Activated CD4-positive, alpha-beta T cell treated with anti-CD3 and anti-CD28 coated beads, Interleukin-2, Interleukin-4, amounts not matched to agents 100 ng/mL and 50 ng/mL, durations not matched to agents 16 hours and 8 hours (primary cell): ENCODE data around the gene RAI1.
A peak's percentile ranks its signal among the peaks of the same experiment; 100 is the strongest.

Source experiments
- DNase-seq: peaks from one replicate; pipeline ENCODE4 v3.0.0-alpha.2; 2020; ENCODE audit warnings: low spot score

Gene RAI1

DNA sequence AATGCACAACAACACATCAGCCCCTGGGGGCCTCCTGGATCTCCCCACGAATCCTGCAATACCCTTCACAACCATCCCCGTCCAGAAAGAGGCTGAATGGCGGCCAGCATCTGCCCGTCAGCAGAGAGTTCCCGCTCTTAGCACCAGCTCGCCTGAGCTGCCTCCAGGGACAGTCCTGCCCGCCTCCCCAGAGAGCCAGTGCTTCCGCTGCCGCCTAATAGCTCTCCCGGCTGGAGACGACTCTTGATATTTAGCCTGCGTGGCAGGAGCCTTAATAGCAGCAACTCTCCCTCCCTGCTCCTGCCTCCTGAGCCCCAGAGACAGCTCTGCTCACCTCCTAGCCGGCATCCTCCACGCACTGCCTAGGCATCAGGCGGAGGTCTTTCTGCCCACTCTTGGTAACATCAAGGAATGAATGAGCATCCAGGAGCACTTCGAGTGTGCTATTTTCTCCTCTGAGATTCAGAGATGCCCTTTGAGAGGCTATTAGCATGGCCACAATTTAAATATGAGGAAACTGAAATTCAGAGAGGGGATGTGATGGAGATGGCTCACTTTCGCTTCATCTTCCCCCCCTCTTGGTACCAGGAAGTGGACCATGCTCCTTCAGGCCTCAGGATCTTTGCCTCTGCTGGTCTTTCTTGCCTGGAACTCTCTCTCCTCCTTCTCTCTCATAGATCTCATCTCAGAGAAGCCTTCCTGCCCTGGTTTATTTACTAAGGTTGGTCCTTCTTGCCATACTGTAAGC is 67.9 kb downstream of the RAI1 start:
- no peak for DNase-seq

DNA sequence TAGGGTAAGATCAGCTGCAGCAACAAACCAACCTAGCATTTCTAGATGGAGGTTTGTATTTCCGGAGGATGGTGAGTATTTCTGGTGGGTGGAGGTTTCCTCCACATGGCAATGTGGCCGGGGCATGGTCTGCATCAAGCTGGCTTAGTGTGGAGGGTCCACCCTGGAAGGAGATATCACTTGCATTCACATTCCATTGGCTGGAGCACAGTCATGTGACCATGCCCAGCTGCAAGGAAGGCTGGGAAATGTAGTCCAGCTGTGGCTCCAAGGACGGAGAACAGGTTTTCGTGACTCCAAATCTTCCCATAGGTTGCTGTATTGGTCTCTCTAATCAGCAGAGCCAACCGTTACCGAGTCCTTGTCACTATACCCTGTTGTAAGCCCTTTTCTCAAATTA is 68.7 kb downstream of the RAI1 start:
- DNase-seq: peak; percentile 74

DNA sequence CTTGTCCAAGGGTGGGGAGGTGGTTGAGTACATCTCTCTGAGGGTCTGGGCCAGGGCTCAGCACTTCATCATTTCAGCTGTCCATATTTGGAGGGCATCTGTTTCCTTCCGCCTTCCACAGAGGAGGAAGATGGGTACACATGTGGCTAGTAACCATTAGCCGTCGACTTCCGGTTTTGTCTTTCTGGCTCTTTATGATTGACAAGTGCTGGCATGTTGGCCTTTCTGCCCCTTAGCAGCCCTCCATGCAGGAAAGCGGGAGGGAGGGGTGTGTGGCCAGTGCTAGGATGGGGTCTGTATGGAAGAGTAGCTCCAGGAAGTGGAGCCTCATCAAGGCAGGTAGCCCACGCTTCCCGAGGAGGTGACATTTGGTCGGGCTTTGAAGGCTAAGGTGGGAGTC is 69.6 kb downstream of the RAI1 start:
- peak; percentile 64 for DNase-seq

DNA sequence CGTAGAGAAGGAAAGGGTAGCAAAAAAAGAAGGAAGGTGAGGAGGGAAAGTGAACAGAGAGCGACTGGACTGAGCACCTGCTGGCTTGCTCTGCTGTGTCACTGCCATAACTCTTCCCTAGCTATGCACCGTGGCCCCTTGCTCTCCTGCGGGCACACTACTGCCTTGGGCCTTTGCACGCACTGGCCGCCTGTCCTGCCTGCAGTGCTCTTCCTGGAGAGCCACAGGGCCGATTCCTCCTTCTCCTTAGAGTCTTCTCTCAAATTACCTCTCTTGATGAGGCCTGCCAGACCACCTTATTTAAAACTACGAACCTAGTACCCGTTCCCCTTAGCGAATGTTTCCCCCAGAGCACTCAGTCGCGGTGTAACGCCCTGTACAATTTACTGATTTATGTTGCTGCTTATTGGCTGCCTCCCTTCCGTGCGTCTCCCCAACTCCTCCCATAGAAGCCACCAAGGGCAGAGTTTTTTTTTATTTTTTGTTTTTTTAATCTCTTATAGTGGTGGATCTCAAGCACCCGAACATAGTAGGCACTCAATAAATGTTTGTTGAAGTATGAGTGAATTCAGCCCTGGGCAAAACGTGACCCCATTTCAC is 70.3 kb downstream of the RAI1 start:
- DNase-seq: peak; percentile 39

DNA sequence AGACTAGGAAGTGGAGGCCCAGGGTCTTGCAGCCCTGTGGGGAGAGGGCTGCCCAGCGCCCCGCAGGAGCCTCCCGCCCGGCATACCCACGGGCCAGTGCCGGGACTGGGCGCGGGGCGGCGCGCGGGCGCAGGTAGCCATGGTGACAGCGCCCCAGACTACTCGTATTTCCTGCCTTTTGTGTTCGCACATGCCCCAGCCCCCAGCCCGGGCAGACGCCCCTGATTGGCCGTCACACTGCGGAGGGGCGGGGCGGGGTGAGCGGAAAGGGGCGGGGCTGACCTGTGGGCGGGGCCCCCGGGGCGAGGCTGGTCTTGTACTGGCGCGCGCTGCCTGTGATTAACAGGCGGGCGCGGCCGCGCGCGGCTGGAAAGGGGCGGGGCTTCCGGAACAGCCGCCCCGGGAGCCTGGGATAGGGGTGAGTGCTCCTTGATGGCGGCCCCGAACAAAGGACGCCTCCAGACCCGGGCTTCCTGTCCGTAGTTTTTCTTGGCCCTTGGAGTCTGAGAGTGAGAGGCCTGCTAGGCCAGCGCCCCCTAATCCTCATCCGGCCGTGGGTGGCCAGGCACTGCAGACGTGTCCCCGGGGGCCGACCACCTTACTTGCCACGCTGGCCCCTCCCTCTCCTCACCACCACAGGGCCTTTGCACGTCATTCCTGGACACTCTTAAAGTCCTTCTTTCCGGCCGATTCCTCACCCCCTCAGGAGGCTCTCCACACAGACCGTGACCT is 71.0 kb downstream of the RAI1 start:
- peak; percentile 97 for DNase-seq

DNA sequence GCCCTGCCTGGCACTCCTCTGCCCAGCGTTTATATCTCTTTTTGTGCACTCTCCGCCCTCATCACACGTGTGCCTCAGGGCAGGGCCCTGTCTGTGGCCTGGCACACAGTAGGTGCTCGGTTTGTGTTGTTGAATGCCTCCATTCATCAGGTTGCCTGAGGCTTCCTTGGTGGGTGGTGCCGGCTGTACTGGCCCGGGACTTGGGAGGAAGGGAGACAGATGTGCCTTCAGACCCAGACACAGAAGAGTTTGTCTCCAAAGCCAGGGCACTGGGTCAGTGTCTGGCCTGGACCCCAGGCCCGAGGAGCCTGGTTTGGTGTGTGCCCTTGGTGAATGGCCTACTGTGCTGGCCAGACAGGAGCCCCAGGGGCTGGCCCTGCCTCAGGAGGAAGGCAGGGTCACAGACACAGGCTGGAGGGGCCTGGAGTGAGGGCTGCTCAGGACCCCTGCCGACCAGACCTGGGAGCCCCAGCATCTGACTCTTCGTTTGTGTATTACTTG is 71.6 kb downstream of the RAI1 start:
- peak; percentile 9 for DNase-seq

DNA sequence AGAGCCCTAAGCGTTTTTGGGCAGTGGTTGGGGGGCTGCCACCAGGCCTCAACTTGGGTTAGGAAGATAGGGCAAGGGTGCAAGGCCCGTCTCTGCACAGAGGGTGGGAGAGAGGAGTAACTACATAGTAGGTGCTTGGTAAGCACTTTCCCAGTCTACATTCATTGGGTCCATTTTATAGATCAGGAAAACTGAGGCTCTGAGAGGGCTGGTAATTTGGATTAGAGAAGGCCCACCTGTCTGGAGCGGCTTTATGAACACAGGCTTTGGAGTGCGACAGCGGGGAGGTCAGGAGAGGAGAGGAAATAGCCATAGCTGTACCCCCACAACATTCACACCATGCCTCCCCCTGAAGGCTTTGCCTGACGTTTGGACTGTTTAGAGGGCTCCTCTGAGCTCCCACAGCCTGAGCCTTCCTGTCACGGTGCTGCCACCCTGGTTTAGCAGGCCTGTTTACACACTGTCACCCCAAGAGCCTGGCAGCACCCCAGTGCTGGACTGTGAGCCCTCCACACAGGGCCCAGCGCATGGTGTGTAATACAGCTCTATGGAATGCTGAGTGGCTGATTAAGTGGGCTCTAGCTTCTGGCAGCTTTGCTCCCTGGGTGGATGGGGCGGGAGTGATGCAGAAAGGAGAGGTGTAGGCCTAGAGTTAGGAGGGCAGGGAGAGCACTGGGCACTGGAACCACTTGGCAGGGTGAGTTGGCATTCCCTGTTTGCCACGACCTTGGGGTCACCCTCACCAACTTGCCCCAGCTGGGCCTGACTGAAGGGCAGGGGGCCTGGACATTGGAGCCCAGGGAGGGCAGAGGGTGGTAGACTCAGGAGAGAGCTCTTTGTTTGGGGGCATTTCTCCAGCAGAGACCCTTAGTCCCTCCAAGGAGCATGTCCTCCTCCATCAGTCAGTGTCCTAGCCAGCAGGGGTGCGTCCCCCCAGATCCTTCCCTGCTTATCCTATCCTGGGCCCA is 73.7 kb downstream of the RAI1 start:
- DNase-seq: no peak

DNA sequence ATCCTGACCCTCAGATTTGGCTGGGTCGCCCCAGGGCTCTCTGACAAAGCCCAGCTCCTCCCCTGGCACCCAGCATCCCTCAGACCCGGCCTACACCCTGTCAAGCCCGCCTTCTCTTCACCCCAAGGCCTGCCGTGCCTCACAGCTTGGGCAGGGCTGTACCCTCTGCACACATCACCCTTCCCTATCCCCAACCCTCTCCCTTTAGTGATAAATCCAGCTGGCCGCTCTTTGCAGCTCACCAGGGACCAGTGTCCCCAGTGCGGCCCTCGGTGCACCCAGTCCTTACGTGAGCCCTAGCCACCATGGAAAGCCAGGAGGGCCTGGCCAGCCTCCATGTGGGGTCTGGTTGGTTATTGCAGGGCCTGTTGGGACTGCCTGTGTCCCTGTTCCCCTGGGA is 74.5 kb downstream of the RAI1 start:
- no peak for DNase-seq

DNA sequence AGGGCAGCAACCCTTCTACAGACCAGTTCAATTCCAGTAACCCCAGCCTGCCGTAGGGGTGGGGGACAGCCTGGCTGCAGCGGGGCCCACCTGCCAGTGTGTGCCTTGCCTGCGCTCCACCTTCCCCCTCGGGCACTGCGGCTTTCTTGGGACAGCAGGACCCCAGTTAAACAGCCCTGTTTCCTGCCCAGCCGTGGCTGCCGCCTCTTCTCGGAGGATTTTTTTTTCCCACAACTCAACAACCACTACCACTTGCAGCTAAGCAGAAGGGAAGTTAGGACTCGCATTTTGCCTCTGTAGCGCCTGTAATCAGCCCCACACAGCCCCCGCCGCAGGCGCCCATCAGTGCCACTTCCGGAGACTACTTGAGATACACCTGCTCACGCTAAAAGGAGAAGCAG is 76.1 kb downstream of the RAI1 start:
- no peak for DNase-seq

DNA sequence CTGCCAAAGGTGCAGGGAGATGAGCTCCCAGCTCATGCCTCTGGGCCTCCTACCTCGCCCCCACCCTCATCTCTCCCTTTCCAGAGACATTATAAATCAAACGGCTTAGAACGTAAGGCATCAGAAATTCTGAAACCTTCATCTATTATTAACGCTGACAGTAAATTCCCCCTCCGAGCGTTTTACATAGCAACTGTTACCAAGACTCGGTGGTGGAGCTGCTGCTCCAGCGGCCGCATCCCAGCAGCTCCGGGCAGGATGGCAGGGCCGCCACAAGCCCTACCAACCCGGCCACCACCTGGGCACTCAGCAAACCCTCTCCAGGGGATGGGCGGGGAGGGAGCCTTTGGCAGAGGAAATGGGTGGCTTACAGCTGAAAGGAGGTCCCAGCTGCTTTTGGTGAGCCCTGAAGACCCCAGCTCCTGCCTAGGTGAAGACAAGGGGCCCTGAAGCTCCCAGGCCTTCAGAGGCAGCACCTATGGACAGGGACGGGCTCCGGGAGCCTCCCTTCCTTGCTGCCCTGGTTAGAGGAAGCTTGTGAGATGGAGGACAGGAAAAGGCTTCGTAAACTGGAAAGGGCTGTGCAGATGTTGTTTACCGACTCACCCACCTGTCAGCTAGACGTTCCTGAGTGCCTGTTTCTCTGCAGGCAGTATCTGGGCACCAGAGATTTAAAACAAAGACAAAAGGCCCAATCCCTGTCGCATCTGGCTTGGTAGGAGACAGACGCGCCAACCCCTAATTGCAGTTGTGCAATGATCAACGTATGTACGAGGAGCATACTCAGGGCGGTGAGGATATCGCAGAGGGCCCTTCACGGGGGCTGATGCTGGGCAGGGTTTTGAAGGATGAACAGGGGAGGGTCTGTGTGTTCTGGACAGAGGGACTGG is 76.9 kb downstream of the RAI1 start:
- no peak for DNase-seq

DNA sequence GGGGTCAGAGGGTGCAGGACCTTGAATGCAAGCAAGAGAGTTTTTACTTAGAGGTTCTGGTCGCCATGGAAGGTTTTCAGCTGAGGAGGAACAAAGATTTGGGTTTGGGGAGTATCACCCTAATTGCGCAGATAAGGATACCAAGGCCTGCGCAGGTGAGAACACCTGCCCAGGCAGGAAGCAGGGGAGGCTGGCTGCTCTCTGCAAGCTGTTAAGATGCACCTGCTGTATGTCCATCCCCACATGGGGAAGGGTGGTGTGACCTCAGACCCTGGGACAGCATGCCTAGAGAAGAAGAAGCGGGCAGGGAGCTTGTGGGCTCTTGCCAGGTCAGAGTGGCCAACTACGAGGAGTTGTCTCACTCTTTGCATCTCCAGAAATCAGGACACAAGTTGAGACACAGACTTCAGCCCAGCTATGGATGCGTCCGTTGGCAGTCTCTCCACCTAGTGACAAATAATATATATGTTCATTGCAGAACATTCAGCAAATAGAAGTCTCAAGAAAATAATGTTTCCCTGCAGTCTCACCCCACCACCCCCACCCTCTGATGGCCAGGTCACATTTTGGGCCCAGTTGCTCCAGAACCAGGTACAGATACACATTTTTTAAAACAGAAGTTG is 77.8 kb downstream of the RAI1 start:
- DNase-seq: no peak

DNA sequence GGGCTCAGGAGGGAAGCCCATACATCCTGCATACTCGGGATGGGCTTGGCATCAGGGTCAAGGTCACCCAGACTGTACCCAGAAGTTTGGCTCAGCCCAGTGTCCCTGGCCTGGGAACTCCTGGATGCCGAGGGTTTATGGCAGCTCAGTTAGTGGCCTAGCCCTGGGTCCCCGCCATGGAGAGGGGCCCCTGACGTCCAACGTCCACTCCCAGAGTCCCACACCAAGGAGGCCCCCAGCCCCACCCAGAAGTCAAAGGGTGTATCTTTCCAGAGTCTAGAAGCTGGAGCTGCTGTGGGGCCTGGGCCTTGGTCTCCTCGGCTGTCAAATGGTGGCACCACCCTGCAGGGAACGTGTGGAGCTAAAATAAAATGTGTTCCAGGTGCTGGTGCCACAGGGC is 79.1 kb downstream of the RAI1 start:
- no peak for DNase-seq

DNA sequence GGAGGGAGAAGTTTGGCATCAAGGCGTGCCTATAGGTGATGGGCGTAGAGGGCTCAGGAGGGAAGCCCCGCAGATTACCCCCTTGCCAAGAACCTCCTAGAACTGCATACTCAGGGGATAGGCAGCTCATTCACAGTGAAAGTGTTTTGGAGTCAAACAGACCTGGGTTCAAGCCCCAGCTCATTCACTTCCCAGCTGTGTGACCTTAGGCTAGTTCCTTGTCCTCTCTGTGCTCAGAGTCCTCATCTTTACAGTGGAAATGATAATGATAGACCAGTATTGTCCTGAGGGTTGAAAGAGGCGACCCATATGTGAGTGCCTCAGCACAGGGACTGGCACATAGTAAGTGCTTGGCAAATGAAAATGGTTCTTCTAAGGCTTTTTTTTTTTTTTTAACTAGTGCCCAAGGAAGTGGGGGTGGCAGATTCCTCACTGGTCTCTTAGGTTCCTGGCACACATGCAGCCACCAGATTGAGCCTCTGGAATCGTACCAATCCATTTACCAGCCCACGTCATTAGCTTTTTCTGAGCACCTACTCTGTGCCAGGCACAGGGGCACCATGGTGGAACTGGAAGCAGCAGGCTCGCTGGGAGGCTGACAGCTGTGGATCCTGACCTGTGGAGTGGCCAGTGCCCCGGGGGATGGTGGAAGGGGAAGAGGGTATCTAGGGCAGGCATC is 79.8 kb downstream of the RAI1 start:
- DNase-seq: no peak

DNA sequence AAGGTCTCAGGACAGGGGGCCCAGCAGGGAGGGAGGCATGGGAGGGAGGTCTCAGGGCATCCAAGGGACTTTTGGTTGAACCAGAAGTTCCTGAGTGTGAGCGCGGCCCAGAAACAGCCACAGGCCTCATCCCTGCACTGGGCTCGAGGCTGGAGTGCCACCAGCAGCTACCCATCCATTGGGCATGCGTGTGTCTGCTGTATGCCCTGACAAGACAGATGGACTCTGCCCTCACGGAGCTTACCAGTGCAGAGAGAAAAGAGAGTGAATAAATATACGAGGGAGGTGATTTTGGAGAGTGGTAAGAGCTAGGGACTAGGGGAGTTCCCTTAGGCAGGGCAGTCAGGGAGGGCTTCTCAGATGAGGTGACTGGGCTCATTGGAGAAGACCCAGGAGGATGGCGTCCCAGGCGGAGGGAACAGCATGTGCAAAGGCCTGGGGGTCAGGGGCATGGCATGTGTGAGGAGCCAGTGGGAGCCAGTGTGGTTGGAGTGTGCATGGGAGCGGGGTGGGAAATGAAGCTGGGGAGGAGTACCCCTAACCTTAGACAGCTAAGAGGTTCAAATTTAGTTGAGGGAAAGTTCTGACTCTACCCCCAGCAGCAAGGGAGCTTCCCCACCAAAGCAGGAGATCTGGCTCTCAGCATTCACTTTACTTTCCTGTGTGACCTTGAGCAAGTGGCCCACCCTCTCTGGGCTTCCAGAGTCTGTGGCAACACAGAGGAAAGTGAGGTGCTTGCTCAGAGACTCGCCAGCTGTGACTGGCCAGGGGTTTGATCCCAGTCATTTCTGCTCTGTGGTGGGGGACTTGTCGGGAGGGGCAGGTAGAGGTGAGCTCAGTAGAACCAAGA is 80.9 kb downstream of the RAI1 start:
- no peak for DNase-seq

DNA sequence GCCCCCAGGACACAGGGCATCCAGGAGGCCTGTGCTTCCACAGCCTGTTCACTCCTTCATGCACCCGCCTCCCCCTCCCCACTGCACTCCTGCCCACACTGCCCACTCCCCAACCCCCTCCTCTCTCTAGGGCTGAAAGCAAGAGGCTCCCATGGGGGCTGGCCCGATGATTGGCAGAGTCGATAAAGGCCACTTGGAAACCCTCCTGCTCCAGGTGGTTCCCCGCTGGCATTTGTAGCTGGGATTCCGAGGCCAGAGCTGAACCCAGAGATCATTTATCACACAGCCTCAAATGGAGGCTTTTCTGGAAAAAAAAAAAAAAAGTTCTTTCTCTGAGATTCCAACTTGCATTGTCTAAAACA is 81.5 kb downstream of the RAI1 start:
- no peak for DNase-seq

DNA sequence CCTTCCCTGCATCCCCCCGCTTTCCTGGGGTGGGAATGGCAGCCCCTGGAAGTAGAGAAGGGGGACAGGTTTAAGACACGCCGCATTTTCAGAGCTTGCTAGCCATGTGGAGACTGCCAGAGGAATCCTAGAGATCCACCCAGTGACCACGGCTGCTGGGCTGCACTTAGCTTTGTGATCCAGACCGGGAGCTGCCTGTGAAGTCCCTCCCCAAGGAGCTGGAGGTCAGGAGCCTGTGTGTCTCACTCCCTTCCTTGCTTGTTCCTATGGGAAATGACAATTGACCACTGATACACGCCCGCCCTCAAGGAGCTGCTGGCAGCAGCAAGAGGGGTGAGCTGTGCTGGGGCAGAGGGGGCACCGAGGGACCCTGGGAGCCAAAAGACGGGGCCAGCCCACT is 81.9 kb downstream of the RAI1 start:
- no peak for DNase-seq

DNA sequence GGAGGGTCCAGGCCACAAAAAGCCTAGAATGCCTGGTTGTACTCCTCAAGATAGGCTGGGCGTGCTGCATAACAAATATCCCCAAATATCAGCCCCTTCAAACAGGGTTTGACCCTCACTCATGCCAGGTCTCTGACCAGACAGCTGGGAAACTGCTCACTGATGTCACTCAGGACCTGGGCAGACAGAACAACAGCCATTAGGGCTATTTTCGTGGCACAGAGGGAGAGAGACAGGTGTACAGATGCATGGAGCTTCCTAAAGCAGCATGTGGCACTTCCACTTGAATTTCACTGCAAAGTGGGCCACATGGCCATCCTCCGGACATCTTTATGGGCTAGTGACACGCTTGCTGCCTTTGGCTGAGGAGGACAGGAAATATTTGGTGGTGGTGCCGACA is 82.5 kb downstream of the RAI1 start:
- DNase-seq: no peak

DNA sequence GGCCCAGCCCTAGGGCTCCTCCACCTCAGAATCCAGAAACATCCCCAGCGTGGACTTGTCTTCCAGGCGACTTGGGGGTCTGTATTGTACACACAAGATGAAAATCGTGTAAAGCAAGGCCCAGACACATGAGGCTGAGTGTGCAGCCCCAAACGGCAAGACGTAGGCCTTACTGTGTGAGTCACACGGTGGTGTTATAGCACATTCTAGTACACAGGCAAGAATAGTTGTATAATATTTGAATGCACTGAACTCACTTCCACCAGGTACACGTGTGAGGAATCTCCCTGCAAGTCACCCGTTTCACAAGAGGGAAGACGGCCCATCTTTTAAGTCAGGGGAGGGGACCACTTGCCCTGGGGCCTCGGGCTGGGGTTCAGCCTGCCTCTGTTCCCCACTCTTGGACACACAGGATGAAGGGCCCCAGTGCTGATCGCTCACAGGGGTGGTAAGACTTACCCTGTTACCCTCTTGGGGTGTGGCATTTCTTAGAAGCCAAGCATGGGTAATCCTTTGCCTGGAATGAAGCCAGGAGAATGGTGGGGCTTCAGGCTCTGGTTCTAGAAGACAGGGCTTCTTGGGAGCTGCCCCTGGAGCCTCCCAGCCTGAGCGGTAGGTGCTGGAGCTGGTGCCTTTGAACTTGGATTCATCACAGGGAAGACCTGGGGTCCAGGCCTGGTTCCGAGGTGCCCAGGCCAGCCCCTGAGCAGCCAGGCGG is 84.3 kb downstream of the RAI1 start:
- no peak for DNase-seq
